CD4-positive, alpha-beta T cell treated with Interleukin-12 subunit alpha and Interleukin-12 subunit beta, for 1 hour (primary cell): ENCODE results near the gene SPRTN.
A peak's percentile ranks its signal among the peaks of the same experiment; 100 is the strongest.
"Not testable (repeated sequence)": the region's sequence is repeated elsewhere in the genome, so short reads cannot be mapped to it uniquely, and the experiment has no call there.

Experiments used
- DNase-seq: peaks from one replicate; pipeline ENCODE4 v3.0.0-alpha.2; 2020

Gene SPRTN

DNA sequence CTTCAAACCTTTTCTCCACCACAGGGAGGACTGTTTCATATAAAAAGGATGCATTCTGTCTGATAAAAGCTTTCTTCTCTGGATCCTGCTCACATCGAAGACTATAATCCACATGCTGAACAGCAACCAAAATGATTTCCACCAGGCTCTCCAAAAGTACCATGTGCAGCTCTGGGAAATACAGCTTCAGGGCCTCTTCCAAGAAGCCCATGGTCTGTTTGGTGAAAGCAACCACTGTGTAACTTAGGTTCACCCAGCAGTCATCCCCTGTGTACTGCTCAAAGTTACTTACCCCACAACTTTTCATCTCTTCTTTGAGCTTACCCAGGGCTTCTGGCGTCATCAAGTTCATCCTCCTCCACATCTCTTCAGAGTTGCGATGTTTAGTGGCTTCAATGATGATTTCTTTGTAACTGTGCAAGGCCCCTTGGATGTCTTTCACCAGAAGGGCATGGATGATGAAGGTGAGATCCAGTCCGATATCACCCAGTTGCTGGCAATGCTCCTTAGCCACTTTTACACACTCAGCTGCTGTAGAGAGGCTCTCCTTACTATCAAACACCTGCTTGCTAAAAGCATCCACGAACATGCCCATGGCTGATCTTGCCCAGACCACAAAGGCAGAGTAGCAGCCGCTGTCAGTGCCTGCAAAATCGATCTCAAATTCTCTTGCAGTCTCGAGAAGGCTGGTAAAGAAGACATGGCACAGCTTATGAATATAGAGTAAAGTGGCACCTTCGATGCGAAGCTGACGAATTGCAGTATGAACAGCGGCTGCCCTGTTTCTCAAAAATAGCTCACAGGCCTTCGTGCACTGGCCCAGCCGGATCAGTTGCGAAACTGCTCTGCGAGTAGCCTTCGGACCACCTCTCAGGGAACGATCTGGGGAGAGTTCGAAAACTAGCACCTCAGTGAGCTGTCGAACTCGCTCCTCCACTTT is 2.2 kb upstream of the SPRTN start:
- DNase-seq = no peak

DNA sequence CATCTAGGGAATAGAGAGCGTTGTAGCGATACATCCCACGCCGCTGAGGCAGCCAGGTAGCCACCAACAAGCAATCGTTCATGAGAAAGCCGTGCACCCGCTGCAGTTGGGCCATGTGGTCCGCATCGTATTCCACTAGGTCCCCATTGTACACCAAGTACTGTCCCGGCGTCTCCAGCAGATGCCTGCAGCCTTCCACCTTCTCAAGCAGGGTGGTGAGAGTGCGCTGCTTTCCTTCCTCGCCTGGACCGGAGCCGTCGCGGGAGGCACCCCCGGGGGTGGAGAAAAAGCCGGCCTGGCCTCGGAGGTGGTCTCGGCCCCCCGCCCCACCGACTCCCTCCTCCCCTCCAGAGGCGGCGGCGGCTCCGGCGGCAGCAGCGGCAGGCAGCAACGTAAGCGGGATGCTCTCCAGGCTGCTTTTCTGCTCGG is 1.0 kb upstream of the SPRTN start:
- no peak for DNase-seq

DNA sequence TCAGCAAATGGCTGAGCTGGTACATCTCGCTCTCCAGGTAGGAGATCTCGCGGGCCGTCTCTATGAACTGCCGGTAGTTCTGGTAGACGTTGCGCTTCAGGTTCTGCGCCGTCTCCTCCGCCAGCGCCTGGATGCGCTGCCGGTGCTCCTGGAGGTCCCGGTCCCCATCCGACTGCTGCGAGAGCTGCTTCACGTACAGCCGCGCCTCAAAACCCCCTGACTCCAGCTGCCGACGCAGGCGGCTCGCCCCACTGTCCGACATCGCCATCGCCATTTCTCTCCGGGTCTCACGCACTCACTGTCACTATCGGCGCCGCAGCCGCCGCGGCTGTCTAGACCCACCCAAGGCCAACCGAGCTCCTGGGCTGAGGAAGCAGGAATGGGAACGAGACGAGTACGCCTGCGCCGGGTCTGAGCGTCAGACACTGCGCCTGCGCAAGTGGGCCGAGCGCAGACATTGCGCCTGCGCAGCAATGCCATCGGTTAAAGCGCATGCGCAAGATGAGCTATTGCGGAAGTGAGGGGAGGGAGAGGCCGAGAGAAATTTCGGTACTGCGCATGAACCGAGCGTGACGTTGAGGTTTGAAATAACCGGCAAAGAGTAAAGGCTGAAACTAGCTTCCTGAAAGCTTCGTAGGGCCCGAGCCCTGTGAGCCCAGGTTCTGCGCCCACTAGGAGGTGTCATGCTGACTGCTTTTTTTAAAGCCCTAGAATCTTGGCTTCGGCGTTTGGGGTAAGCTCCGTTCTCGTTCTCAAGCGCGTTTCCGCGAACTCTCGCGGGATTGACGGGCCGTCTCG is 422 bp upstream of the SPRTN start, which contains the start of gene EXOC8:
Gene EXOC8 (minus strand): TSS at position 381 of the 798 bp plus-strand sequence. CDS start 107 bp downstream, at position 274.
- DNase-seq = peak; percentile 98

DNA sequence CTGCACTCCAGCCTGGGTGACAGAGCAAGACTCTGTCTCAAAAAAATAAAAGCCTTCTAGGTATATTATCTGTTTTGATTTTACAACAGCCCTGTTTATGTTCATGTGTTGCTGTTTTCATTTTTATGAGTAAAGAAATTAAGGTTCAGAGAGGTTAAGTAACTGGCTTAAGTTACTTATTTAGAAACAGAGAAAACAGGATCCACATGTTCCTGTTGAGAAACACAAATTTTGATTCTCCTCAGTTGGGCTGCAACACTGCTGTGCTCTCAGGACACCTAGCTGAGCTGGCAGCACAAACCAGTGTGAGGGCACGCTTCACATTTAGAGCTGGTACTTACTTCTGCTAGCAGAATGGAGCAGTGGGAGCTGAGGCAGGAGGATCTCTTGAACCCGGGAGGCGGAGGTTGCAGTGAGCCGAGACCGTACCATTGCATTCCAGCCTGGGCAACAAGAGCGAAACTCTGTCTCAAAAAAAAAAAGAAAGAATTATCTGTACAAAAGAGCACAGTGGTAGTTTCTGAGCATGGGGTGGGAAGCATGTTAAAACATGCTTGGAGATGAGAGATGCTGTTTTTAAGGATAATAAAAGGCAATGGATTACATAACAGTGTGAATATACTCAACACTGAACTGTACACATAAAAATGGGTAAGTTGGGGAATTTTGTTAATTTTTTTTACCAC is 2.4 kb downstream of the SPRTN start:
- DNase-seq = no peak

DNA sequence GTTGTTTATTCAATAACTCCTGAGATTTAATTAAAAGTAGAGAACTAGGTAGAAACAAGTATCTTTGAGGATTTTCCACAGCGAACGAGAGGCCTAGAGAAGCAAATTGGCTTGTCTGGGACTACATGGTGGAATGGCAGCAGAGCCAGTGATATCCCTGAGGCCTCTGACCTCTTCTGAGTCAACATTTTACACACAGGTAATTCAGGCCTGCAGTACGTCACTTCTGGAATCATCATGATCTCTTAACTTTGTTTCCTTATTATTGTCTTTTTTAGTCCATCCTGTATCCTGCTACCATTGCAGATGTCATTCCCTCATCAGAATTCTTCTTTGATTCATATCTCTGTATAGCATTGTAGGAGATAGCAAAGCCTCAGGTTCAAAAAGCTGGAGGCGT is 9.9 kb downstream of the SPRTN start:
- DNase-seq = no peak

DNA sequence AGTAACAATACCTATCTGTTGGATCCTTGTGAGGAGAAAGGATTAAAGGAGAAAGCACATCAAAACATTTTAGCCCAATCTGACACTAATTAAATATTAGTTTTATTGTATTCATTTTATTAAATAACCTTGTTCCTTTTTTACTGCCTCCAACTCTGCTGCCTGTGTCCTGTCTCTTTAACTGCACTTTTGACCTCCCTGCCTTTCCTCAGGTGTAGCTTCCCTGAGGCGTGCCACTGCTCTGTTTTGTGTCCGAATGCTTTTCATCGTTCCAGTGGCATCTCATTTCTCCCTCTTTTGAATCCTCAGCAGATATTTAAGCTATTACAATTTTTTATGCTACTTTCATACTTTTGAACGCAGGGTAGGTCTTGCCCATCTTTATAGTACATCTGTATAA is 10.3 kb downstream of the SPRTN start:
- DNase-seq = no peak

DNA sequence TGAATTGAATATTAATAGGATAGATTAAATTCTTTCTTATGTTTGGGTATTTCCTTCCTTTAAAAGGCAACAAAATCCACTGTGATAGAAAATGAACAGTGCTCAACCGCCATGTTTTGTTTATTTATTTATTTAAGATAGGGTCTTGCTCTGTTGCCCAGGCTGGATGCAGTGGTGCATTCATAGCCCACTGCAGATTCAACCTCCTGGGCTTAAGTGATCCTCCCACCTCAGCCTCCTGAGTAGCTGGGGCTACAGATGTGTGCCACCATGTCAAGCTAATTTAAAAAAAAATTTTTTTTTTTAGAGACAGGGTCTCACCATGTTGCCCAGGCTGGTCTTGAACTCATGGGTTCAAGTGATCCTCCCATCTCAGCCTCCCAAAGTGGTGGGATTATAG is 10.8 kb downstream of the SPRTN start:
- not testable (repeated sequence) for DNase-seq

DNA sequence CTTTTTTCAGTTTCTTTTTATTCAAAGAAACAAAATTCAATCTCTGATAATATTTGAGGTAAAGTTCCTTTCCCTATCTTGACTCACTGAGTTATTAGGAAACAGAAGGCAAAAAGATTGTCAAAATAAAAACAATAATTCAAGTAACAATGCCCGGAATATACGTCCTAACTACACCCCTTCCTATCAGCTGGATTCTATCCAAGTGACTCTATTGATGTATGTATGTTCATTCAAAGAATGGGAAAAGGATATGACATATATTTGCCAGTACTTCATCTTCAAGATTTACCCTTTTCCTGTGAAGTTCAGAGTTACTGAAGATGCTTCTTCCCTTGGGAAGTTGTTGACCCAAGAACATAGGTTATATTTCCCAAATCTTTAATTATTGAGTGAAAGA is 13.7 kb downstream of the SPRTN start:
- no peak for DNase-seq

DNA sequence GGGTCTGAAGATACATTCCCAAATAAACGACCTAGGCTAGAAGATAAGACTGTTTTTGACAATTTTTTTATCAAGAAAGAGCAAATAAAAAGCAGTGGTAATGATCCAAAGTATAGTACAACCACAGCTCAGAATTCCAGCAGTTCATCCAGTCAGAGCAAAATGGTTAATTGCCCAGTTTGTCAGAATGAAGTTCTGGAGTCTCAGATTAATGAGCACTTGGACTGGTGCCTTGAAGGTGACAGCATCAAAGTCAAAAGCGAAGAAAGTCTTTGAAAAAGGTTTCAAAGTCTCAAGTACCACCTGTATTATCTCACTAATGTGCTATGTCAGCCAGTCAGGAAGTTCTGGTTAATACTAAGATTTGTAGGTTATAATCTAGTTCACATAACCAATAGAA is 15.0 kb downstream of the SPRTN start:
- no peak for DNase-seq

DNA sequence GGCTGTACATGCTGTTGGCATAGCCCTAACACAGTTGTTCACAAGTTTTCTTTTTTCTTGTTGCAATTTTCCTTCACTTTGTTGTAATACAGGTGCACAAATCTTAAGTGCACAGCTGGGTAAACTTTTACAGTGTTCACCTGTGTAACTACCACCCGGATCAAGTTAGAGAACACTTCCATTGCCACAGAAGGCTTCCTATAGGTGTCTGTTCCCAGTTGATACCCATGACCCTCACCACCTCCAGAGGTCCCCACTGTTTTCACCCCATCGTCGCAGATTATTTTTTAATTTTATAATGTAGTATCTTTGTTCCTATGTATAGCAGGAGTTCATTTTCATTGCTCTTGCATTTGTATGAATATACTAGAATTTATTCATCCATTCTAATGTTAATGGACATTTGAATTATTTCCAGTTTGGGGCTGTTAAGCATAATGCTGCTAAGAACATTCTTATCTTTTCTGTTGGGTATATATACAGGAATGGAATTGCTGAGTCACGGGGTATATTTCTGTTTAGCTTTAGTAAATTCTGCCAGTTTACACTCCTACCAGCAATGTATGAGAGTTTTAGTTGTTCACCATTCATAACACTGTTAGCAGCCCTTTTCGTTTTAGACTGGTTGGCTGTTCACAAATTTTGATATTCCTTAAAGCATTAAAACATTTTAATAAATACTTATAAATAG is 16.4 kb downstream of the SPRTN start:
- DNase-seq = no peak

DNA sequence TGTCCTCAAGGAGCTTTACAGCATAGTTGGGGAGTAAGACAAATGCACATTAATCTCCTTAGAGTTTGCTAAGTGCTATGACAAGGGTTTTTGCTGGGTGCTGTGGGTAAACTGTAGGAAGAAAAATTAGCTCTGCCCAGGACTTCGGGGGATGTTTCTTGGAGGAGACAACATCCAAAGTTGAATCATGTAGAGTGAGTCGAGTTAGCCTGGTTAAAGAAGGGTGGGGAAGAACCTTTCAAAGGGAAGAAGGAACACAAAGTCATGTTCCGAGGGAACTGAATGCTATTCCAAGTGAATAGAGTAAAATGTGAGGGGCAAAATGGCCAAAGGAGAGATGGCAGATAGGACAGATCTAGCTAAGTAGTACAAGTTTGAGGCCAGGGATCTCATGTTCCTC is 17.1 kb downstream of the SPRTN start:
- DNase-seq = no peak

DNA sequence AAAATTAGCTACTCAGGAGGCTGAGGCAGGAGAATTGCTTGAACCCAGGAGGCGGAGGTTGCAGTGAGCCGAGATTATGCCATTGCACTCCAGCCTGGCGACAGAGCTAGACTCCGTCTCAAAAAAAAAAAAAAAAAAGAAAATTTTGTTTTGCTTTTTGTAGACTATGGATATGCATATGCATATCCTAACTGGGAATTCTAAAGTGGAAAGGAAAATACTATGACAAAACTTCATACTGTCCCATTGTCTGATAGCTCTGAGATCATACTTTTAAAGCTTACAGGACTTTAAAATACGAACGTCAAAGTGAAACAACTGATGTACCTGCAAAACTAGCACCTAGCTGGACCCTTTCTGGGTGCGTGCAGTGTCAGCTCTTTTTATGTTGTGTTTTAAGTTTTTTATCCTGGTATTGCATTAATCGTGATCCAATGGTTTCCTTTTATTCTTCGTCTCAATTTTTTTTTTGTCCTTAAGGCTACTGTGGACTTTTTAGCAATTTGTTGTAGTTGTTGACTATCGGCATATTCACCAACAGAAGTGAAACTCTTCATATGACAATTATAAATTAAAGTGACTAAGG is 19.2 kb downstream of the SPRTN start:
- DNase-seq = no peak

DNA sequence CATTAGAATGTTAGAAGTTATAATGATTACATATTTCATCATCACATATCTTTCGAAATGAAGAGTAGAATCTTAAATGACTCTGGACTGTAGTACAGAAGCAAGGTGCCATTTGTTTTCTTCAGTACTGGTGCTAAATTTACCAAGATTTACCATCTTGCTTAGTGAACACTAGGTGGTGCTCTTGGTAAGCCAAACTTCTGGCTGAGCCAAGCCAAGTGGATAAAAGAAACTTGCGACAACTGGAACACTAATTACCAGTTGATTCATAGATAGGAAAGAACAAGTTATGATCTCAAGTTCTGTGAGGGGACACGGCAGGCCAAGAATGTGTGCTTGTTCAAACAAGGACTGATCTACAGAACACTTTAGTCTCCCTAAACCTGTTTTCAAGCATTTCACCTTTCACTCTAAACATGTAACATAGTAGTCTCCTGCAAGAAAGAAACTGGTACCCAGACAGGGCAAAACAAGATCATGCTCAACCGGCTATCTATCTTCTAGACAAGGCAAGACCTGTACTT is 19.8 kb downstream of the SPRTN start:
- peak; percentile 64 for DNase-seq

DNA sequence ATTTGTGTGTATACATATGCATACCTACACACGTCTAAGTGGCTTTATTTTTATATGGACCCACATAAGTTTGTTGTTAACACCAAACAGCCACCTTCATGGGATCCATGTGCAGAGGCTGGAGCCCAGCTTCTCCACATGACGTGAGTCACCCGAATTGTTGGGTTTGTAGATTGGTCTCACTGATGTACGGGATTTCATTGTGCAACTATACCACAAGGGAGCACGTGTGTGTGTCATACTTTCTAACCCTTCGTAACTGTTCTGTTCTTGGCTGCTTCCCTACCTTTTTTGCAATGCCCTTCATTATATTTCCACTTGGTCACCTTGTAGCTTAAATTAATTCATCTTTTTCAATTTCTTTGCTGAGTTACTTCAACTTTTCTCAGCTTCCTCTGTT is 21.0 kb downstream of the SPRTN start:
- DNase-seq = no peak

DNA sequence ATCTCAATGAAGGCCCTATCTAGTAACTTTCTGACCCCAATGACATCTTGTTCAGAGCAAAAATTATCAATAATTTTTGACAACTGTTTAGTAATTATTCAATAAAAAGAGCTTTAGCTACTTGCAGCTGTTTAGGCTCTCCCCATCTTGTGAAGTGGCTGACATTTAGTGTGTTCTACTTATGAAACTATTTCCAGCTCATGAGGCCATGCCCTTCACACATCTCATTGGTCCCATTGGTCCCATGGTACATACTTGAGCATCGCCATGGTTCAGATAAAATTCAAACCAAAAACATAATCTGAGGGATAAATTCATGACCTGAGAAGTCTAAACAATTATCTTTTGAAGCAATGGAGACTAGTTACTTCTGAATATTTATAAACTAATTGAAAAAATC is 24.2 kb downstream of the SPRTN start:
- DNase-seq = no peak

DNA sequence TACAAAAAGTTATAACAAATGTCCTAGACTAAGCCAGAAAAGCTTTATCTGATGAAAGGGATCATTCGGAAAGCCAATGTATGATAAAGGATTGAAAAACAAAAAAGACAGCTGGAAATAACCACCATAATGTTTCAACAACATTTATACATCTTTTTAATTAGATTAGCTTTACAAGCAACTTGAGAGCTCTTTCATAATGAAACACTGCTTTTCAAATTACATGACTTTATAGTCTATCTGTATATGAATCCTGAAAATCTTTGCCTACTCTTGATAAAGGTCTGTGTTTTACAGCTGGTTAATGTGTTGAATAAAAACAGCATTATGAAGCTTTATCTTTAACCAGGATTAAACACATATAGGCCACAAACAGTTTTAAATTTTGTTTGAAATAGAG is 25.5 kb downstream of the SPRTN start:
- no peak for DNase-seq

DNA sequence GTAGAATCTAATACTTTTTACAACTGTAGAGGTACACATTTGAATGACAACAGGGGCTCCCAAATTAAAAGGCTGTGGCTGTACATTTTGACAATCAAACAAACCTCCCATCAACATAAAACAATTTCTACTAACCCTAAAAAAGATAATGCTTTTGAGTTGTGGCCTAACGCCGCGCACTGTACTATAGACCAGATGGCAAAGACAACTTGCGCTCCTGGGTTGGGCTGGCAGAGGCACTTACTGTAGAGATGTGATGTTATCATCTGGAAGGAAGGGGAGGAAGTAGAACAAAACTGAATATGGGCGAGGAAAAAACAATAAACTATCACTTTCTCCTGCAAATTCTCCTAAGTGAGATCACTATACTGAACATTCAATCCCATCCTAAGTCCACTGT is 26.1 kb downstream of the SPRTN start:
- no peak for DNase-seq

DNA sequence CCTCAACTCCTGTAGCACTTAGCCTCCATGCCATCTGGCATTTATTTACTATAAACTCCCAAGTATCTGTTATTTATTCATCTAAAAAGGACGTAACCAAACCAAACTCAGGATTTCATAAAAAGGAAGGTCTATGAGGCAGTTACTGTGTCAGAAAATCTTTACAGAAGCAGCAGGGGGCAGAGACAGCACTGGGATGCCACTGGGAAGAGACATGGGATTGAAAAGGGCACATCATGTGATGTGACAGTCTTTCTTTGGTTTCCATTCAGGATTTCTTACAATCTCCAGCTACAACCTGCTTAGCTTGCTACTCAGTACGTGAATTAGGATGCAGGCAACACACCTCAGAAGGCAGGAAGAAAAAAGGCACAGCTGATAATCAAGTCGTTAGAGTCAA is 31.2 kb downstream of the SPRTN start:
- DNase-seq = no peak

DNA sequence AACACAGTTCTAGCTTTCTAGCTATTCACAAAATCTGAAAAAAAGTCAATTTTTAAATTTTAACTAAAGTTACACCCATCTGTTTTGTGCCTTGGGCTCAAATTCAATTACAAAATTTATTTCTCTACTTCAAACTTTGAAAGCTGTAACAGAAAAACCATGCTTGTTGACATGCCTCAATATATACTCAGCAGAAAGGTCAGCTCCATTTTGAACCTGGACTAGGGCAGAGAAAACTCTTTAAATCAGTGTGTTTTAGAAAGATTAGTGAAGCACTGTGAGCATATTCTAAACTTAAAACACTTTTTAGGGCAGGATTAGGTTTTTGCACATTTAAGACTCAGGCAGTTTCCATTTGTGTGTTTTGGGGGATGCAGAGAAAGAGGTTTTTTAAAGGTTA is 34.4 kb downstream of the SPRTN start:
- no peak for DNase-seq

DNA sequence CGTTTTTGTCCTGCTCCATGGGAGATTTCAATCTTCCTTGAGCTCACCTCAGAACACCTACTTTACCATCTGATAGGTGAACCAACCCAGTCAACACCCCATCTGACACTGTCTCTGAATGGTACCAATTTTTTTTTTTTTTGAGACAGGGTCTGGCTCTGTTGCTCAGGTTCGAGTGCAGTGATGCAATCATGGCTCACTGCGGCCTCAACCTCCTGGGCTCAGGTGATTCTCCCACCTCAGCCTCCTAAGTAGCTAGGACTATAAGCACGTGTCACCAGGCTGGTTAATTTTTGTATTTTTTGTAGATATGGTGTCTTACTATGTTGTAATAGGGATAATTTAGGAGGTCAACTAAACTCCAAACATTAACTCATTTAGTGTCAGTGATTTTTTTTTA is 36.3 kb downstream of the SPRTN start:
- DNase-seq = no peak

DNA sequence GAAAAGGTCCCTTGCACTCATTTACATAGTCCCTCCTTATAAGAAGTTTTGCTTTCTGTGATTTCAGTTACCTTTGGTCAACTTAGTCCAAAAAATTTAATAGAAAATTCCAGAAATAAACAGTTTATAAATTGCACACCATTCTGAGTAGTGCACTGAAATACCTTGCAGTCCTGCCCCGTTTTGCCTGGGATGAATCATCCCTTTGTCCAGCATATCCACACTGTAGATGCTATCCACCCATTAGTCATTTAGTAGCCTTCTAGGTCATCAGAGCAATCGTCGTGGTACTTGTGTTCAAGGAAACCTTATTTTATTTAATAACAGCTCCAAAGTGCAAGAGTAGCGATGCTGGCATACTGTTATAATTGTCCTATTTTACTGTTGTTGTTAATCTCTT is 38.0 kb downstream of the SPRTN start:
- DNase-seq = no peak
